Peyer's patch (tissue), 4 donors: ENCODE results near the gene TSPYL1. TPM values are rescaled to one million over a fixed set of nuclear protein-coding genes. Genes with fewer than 3 reads are reported as not detected.

ENCODE experiments used
- DNase-seq, 3 donors: peaks; one replicate each; pipeline ENCODE4 v3.0.0-alpha.2; 2017 to 2019
- H3K27ac ChIP-seq, 4 donors: fragments of 200-600 bp; sonication (generic); one replicate each; pipeline ENCODE4 v1.5.1; 2016 to 2019
- H3K27me3 ChIP-seq, 2 donors: fragments of 200-600 bp; sonication (generic); one replicate each; pipeline ENCODE4 v1.5.1; 2019
- H3K36me3 ChIP-seq, 3 donors: fragments of 200-600 bp; sonication (generic); one replicate each; pipeline ENCODE4 v1.5.1; 2016 to 2019
- H3K4me1 ChIP-seq, 4 donors: fragments of 200-600 bp; sonication (generic); one replicate each; pipeline ENCODE4 v1.5.1; 2016 to 2019
- H3K4me3 ChIP-seq, 4 donors: fragments of 200-600 bp; sonication (generic); 1 replicate in 3 of 4; 2 replicates in 1 of 4; pipeline ENCODE4 v1.5.1; 2016 to 2019; ENCODE audit warnings: mild to moderate bottlenecking in 1 of 4
- H3K9me3 ChIP-seq, 4 donors: fragments of 200-600 bp; sonication (generic); one replicate each; pipeline ENCODE4 v1.5.1; 2016 to 2019; ENCODE audit warnings: mild to moderate bottlenecking in 1 of 4
- CTCF ChIP-seq, 6 experiments: fragments of 450-650 bp in 4 of 6; fragments of 200-600 bp in 2 of 6; sonication (generic) in 1 of 6; IDR thresholded peaks; one replicate each; pipeline ENCODE4 v1.5.1; 2017 to 2019; ENCODE audit warnings: antibody characterized with exemption in 6 of 6, mild to moderate bottlenecking in 3 of 6, moderate library complexity in 1 of 6
- POLR2A ChIP-seq, 2 donors: fragments of 450-650 bp; IDR thresholded peaks; one replicate each; pipeline ENCODE4 v1.5.1; 2017; ENCODE audit warnings: antibody characterized with exemption in 2 of 2, mild to moderate bottlenecking in 2 of 2, moderate library complexity in 2 of 2
- total RNA-seq, 4 donors: library from RNA; depleted of rRNA; stranded (reverse); fragments of >200 nt; gene quantifications; one replicate each; pipeline ENCODE4 v1.1.0, GENCODE V29; 2016

TSPYL1 gene
- total RNA-seq, 4 donors from 2014 or later: 33.0 to 49.6 (median 42.3) TPM

GRCh38 chr6:116313101-116313776 is 33.5 kb upstream of the TSPYL1 start:
- Histone ChIP-seq H3K27me3 (no peaks in the 10 kb centered on the region), H3K36me3 (no peaks in the 10 kb centered on the region), H3K4me1 (no peaks in the 10 kb centered on the region), H3K4me3 (no peak overlapping the region), H3K9me3 (no peaks in the 10 kb centered on the region), H3K27ac (no peak overlapping the region)
- TF ChIP-seq POLR2A (IDR thresholded peaks at IDR 0.05): no peak
- no peak for TF ChIP-seq CTCF (IDR thresholded peaks at IDR 0.05)
- DNase-seq: no peak

GRCh38 chr6:116309657-116310056 is 29.9 kb upstream of the TSPYL1 start:
- Histone ChIP-seq H3K9me3 (no peaks in the 10 kb centered on the region), H3K36me3 (no peaks in the 10 kb centered on the region), H3K4me3 (no peak overlapping the region), H3K27ac (no peak overlapping the region), H3K27me3 (no peaks in the 10 kb centered on the region), H3K4me1 (no peaks in the 10 kb centered on the region)
- no peak for DNase-seq
- TF ChIP-seq CTCF (IDR thresholded peaks at IDR 0.05): no peak
- TF ChIP-seq POLR2A (IDR thresholded peaks at IDR 0.05): no peak

- Histone ChIP-seq H3K4me3 (no peak overlapping the region), H3K27ac (no peak overlapping the region), H3K36me3 (no peaks in the 10 kb centered on the region), H3K4me1 (no peaks in the 10 kb centered on the region), H3K9me3 (no peaks in the 10 kb centered on the region), H3K27me3 (no peaks in the 10 kb centered on the region)
- DNase-seq: no peak
- no peak for TF ChIP-seq CTCF (IDR thresholded peaks at IDR 0.05)
- TF ChIP-seq POLR2A (IDR thresholded peaks at IDR 0.05): no peak
These were observed 29.3 kb upstream of the TSPYL1 start for GRCh38 chr6:116309001-116309400.

GRCh38 chr6:116307633-116308032 is 27.9 kb upstream of the TSPYL1 start:
- Histone ChIP-seq H3K36me3 (no peaks in the 10 kb centered on the region), H3K27ac (no peak overlapping the region), H3K9me3 (no peaks in the 10 kb centered on the region), H3K4me1 (no peaks in the 10 kb centered on the region), H3K27me3 (no peaks in the 10 kb centered on the region), H3K4me3 (no peak overlapping the region)
- DNase-seq: no peak
- TF ChIP-seq CTCF (IDR thresholded peaks at IDR 0.05) (no peak), POLR2A (IDR thresholded peaks at IDR 0.05) (no peak)

- Histone ChIP-seq H3K27me3 (no peaks in the 10 kb centered on the region), H3K4me1 (no peaks in the 10 kb centered on the region), H3K9me3 (no peaks in the 10 kb centered on the region), H3K27ac (no peak overlapping the region), H3K36me3 (no peaks in the 10 kb centered on the region), H3K4me3 (no peak overlapping the region)
- TF ChIP-seq CTCF (IDR thresholded peaks at IDR 0.05) (no peak), POLR2A (IDR thresholded peaks at IDR 0.05) (no peak)
- DNase-seq: no peak
These were observed 27.3 kb upstream of the TSPYL1 start for GRCh38 chr6:116307001-116307400.
